Measurements from ENCODE around the gene TMEM222.

- no peak for TF ChIP-seq MXI1 (conservative IDR thresholded peaks at IDR 0.05; ENCODE audit: poor library complexity, severe bottlenecking)
- TF ChIP-seq, protein P1, sequence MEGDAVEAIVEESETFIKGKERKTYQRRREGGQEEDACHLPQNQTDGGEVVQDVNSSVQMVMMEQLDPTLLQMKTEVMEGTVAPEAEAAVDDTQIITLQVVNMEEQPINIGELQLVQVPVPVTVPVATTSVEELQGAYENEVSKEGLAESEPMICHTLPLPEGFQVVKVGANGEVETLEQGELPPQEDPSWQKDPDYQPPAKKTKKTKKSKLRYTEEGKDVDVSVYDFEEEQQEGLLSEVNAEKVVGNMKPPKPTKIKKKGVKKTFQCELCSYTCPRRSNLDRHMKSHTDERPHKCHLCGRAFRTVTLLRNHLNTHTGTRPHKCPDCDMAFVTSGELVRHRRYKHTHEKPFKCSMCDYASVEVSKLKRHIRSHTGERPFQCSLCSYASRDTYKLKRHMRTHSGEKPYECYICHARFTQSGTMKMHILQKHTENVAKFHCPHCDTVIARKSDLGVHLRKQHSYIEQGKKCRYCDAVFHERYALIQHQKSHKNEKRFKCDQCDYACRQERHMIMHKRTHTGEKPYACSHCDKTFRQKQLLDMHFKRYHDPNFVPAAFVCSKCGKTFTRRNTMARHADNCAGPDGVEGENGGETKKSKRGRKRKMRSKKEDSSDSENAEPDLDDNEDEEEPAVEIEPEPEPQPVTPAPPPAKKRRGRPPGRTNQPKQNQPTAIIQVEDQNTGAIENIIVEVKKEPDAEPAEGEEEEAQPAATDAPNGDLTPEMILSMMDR (IDR thresholded peaks at IDR 0.05; ENCODE audit: poor library complexity, severe bottlenecking), result no peak
- TF ChIP-seq RAD21 (conservative IDR thresholded peaks at IDR 0.05), result no peak
Measured at GRCh38 chr1:27372808-27373690, 51.1 kb downstream of the TMEM222 start.
